GM21390 (cell line): ENCODE results near the gene YEATS2.

Source experiments
- ATAC-seq: cut with Tn5 transposase; IDR thresholded peaks from one replicate; pipeline ENCODE4 v1.9.1; 2021; ENCODE audit not compliant: unreplicated experiment

YEATS2 gene

DNA sequence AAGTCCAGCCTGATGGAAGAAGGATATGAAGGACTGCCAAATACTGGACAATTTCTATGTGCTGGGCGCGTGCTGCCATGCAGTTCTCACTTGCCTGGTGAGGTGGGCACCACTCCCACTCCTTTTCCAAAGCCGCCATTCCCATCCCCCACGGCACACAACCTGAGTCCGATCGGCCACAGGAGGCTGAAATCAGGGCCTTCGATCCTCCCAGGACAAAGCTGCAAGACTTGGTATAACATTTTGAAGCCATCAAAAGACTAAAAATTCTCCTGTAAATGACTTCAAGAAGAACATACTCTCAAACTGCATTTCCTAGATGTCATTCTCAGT is 130.9 kb downstream of the YEATS2 start:
- no peak for ATAC-seq

DNA sequence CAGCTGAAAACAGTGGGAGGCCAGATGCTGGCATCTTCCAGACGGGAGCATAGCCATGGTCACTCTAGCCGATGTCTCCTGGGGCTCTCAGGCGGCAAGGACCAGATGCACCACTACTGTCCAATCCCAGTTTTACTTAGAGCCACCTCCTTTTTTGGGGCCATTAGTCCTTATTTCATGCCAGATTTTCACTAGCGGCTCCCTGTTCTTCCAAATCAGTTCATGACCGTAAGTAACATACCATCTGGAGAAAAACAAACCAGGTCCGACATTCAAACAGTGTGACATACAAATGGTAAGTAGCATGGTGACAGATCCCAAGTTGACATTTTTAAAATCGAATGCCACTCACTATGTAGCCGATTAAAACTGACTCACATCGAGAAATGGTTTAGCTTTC is 131.9 kb downstream of the YEATS2 start:
- ATAC-seq = no peak

DNA sequence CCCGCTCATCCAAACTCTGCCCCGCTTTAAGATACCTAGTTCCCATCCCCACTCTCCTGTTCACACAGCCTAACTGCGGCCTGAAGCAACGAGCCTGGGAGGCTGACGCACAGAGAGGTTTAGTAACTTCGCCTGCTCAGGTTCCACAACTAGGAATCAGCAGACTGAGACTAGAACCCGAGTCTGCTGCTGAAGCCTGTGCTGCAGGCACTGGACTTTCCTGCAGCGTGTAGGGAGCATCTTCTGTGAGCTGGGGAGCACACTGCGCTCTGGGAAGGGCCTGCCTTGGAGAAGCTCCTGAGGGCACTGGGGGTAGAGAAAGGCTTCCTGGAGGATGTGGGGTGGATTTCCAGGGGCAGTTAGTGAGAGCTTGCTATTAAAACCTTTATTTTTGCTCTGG is 132.6 kb downstream of the YEATS2 start:
- ATAC-seq = no peak

DNA sequence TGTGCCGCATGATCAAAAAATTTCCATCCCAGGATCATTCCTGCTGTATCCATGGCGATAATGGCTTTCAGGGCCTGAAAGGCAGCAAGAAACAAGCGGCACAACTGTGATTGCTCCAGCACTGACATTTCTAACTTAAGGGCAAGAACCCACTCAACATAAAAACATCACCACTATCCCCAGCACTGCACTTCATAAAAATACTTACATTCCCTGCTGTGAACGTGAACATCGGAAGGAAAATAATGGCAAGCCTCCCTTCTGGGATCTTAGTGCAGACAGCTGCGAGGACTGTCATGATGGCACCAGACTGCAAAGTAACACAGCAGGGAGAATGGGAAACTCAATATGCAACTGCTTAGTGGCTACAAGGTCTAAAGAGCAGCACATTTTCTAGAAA is 135.9 kb downstream of the YEATS2 start:
- no peak for ATAC-seq

DNA sequence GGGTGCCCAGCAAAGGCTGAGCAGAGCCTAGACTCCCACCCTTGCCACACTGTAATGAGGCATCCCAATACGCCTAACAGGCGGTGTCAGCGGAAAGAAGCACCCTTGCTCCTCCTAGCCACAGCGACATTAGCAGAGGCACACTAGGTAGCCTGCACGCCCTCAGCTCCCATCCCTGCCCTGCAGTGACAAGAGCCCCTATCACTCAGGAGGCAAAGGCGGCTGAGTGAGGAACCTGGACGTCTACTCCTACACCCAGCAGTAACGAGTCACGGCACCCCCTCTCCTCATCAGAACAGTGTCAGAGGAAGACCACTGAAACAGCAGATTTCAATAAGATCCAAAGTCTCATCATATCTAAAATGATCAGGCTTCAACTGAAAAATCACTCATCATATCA is 139.8 kb downstream of the YEATS2 start:
- ATAC-seq = no peak

DNA sequence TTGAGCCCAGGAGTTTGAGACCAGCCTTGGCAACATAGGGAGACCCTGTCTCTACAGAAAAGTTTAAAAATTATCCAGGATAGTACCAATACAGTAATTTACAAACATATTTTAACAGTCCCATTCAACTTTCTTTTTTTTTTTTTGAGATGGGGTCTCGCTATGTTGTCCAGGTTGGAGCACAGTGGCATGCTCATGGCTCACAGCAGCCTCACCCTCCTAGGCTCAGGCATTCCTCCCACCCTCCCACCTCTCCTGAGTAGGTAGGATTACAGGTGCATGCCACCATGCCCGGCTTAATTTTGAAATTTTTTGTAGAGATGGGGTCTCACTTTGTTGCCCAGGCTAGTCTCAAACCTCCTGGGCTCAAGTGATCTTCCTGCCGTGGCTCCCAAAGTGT is 140.3 kb downstream of the YEATS2 start:
- no peak for ATAC-seq

DNA sequence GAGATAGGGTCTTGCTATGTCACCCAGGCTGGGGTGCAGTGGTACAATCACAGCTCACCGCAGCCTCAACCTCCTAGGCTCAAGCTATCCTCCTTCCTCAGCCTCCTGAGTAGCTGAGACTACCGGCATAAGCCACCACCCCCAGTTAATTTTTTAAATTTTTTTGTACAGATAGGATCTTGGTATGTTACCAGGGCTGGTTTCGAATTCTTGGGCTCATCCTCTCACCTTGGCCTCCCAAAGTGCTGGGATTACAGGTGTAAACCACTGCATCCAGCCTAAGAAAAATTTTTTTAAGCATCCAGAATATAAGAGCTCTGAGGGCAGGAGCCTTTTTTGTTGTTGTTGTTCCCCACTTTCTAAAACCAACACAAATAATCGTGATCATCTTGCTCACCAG is 142.2 kb downstream of the YEATS2 start:
- ATAC-seq = no peak

DNA sequence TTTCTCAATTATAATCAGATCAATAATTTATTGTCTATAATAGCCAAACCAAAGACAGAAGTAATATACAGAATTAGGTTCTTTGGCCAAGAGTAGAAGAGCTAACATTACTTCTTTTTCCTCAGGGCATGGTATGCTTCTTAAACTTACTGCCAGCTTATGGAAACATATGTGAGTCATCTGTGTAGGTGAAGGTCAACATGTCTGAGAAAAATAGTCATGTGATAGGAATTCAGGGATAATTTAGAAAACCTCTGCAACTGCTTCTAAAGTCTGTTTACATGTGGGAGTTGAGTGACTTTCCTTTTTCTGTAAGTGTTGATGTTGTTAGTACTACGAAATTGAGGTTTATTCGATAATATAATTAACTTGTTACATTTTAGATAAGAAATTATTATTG is 147.0 kb downstream of the YEATS2 start:
- ATAC-seq = no peak

DNA sequence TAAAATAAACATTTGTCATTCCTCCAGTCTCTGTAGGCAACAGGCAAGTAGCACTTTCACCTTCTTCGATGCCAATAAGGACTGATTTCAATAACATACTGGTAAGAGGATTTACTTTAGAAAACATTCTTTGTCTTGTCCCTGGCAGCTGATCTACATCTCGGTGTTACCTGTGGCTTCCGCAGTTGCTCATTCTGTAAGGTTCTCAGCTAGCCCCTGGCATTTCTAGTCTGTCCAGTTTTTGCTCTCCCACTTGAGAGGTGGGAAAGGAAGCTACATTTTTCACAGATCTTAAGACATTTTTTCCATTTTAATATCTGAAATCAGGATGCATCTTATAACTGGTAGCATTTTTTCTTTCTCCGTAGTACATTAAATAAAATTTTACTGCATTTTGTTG is 147.5 kb downstream of the YEATS2 start:
- ATAC-seq = no peak

DNA sequence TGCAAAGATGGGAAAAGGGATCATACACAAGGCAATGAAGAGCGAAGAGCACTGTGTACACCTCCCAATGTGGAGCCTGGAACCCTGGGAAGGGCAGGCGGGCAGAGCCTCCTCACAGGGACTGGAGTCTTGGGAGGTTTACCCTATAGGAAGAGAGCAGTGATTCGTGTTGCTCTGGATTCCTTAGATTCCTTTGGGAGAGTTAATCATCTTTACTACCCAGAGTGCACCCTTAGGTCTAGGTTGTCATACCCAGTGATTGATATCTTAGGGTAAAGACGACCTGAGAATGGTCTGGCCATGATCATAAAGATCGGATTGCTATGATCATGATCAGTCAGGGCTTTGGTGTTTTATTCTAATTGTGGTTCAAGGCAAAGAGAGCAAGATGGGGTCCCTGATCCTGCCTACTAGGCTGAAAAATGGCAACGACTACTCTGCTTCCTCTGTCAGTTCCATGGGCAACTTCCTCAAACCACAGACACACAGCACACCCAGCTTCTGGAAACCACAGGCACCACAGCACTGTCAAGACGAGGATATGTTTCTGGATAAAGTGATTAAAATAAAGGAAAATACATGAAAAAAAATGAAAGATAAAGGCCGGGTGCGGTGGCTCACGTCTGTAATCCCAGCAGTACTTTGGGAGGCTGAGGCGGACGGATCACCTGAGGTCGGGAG is 148.2 kb downstream of the YEATS2 start:
- ATAC-seq = no peak

DNA sequence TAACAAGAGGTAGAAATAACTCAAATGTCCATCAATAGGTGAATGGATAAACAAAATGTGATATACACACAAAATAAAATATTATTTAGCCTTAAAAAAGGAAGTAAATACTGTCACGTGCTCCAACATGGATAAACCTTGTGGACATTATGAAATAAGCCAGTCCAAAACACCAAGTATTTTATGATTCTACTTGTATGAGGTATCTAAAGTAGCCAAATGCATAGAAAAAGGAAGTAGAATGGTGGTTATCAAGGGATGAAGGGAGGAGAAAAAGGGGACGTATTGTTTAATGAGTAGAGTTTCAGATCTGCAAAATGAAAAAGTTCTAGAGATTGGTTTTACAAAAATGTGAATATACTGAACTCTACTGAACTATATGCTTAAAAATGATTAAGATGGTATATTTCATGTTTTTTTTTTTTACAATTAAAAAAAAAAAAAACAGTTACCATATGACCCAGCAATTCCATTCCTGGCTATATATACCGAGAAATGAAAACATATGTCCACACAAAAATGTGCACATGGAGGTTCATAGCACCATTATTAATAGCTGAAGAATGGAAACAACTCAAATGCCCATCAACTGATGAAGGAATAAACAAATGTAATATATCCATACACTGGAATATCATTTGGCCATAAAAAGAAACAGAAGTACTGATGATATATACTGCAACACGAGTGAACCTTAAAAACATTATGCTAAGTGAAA is 156.9 kb downstream of the YEATS2 start:
- ATAC-seq = no peak

DNA sequence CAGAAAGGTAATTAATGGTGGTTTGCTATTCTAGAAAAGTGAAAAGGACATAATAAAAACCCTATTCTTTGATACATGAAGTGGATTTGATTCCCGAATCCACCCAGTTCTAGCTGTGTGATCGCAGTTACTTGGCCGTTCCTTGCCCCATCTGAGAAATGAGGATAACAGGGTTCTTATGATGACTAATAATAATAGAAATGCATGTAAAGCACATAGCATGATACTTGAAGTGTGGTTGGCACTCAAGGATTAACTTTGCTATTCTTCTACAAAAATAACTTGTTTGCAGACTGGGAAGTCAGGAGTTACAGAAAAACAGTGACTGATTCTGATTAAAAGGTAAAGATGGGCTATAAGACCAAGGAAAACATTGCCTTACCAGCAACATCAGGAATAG is 160.3 kb downstream of the YEATS2 start:
- no peak for ATAC-seq
